ENCODE measurements around the gene SLC16A10.

GRCh38 chr6:111041917-111042316 is 45.4 kb upstream of the SLC16A10 start:
- TF ChIP-seq CTCF (IDR thresholded peaks at IDR 0.05; ENCODE audit: control extremely low read depth in 1 of 3, insufficient read depth in 1 of 3, low read depth in 1 of 3, low read length in 3 of 3): no peak
- no peak for TF ChIP-seq TAF1 (IDR thresholded peaks at IDR 0.05; ENCODE audit: low read depth, low read length)
- no peak for TF ChIP-seq CEBPB (IDR thresholded peaks at IDR 0.05; ENCODE audit: low read depth, low read length)
- no peak for TF ChIP-seq SP2 (IDR thresholded peaks at IDR 0.05; ENCODE audit: low read length)
- no peak for TF ChIP-seq ZNF274 (IDR thresholded peaks at IDR 0.05; ENCODE audit: borderline replicate concordance, extremely low read depth, low read length)
- no peak for TF ChIP-seq ATF3 (IDR thresholded peaks at IDR 0.05; ENCODE audit: insufficient read depth, low read depth, low read length)
- TF ChIP-seq SIN3A (conservative IDR thresholded peaks at IDR 0.05 in 1 of 2, IDR thresholded peaks at IDR 0.05 in 1 of 2; ENCODE audit: low read depth in 1 of 2, low read length in 2 of 2): no peak
- TF ChIP-seq POLR2AphosphoS5 (IDR thresholded peaks at IDR 0.05; ENCODE audit: low read depth, low read length): no peak
